Transverse colon (tissue), 4 donors: ENCODE results near the gene ZC3H4.

Experiments used
- EP300 ChIP-seq: sonication (generic); formaldehyde crosslinking; IDR thresholded peaks from one replicate; pipeline ENCODE4 v1.6.1; 2017; ENCODE audit warnings: antibody characterized with exemption, low read depth
- POLR2A ChIP-seq: fragments of 450-650 bp; IDR thresholded peaks from one replicate; pipeline ENCODE4 v1.6.1; 2016; ENCODE audit warnings: antibody characterized with exemption, mild to moderate bottlenecking, moderate library complexity
- POLR2AphosphoS5 ChIP-seq, 3 donors: sonication (generic); formaldehyde crosslinking; IDR thresholded peaks; one replicate each; pipeline ENCODE4 v1.6.1; 2016; ENCODE audit warnings: antibody characterized with exemption in 3 of 3
- TF ChIP-seq, protein P1 (sequence below), 5 experiments: fragments of 200-600 bp in 3 of 5; fragments of 450-650 bp in 2 of 5; sonication (generic) in 3 of 5; IDR thresholded peaks; 1 replicate in 2 of 5; 2 replicates in 3 of 5; pipeline ENCODE4 v1.5.1; 2016 to 2017; ENCODE audit warnings: antibody characterized with exemption in 5 of 5, inconsistent platforms in 3 of 5, mild to moderate bottlenecking in 2 of 5, moderate library complexity in 1 of 5

DNA sequence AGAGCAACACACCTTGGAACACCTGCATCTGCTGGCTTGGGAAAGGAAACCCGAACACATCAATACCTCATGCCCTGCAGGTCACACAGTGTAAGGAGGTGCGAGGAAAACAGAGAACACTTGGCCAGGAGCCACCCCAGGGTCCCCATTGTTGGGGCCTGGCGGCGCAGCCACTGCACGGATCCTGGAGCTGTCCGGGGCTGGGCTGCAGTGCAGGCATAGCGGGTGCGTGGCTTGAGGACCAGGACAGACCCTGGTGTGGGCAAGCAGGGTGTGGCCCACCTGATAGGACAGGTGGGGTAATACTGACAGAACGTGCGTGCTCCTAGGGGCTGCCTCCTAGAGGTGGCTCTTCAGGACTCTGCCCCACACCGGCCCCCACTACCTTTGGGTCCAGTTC lies 48.3 kb downstream of the ZC3H4 start:
- TF ChIP-seq EP300 (no peak), POLR2AphosphoS5 (IDR thresholded peaks at IDR 0.05) (no peak), POLR2A (no peak)
- TF ChIP-seq, protein P1, sequence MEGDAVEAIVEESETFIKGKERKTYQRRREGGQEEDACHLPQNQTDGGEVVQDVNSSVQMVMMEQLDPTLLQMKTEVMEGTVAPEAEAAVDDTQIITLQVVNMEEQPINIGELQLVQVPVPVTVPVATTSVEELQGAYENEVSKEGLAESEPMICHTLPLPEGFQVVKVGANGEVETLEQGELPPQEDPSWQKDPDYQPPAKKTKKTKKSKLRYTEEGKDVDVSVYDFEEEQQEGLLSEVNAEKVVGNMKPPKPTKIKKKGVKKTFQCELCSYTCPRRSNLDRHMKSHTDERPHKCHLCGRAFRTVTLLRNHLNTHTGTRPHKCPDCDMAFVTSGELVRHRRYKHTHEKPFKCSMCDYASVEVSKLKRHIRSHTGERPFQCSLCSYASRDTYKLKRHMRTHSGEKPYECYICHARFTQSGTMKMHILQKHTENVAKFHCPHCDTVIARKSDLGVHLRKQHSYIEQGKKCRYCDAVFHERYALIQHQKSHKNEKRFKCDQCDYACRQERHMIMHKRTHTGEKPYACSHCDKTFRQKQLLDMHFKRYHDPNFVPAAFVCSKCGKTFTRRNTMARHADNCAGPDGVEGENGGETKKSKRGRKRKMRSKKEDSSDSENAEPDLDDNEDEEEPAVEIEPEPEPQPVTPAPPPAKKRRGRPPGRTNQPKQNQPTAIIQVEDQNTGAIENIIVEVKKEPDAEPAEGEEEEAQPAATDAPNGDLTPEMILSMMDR (IDR thresholded peaks at IDR 0.05) = no peak
